HG03521 (cell line): Measurements from ENCODE around the gene DUSP5.

ENCODE experiments used
- ATAC-seq: cut with Tn5 transposase; IDR thresholded peaks from one replicate; pipeline ENCODE4 v1.9.1; 2021; ENCODE audit warnings: mild to moderate bottlenecking, moderate library complexity; ENCODE audit not compliant: unreplicated experiment

Gene DUSP5

DNA sequence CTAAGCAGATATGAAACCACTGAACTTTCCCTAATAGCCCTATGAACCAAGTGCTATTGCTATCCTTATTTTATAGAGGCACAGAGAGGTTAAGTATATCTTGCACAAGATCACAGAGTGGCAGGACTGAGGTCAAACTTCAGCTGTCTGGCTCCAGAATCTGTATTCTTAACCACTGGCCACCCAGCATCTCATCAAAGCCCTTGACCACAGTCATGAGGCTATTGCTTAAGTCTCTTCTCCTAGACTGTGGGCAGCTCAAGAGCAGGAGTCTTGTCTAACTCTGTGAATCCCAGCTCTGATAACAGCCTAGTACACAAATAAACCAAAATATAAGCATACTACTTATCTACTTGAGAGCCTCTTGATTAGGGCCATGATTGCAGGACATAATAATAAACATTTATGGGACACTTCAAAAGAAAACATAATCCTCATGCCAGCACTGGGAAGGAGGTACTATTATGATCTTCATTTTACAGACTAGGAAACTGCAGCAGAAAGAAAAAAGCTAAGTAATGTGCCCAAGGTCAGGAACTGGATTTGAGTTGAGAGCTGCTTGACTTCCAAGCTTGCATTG, 47.3 kb downstream of the DUSP5 start:
- ATAC-seq: no peak

DNA sequence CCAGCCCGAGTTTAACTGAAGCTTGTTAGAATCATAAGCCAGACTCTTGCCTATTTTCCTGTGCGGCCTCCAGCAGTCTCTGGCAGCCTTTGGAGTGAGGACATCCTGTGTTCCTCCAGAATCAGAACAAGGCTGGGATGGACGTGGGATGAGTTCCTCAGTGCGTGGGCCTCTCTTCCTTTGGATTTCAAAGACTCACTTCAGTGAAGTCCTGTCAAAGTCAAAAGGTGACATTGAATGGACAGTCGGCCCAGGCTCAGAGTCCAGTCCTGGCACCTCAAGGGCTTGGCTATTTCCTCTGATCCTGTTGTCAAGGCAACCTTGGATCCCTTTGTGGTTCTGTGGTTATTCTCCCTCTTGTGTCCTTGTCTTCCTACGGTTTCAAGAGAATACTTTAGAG, 48.4 kb downstream of the DUSP5 start:
- no peak for ATAC-seq

DNA sequence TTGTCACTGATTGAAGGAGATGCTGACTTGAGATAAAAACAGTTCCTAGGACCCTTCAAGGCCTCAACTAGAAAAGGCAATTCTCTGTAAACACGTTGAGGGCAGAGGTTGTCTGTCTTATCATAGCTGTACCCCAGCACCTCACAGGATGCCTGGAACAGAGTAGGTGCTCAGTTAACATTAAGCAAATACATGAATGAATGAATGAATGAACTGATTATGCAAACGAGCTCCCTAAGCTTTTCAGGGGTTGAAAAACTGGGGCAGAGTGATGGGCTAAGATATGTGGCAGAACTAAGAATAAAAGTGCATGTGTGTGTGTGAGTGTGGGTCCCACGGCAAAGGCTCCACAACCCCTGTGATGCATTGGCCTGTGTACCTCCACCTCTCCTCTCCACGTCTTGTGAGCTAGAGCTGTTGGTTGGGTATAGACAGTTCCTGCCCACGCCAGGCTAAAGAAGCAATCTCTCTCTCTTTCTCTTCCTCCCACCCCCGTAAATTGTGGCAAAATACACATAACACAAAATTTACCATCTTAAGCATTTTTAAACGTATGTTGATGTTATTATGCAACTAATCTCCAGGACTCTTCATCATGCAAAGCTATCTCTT, 48.9 kb downstream of the DUSP5 start:
- ATAC-seq: no peak

DNA sequence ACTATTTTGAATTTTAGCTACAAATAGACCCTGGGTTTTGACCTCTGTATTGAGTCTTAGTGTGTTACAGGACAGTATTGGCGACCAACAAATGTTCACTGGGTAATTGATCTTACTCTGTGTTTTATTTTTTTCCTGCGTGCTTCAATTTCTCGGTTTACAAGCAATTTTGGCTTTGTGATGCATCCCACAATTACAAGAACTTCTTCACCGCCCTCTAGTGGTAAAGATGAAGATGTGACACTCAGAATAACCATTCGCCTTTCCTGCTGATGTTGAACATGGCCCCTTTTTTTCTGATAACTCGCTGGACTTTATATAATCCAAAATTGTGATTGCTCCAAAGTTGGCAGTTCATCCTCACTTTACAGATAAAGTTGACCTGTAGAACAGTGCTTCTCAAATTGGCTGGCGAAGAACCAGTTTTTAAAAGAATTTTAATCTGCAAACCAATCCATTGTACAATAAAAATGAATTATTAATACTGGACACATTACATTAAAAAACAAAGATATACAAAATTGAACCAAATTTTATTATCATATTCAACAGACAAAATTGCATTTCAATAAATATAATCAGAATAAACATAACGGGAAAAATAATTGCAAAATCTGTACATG, 49.5 kb downstream of the DUSP5 start:
- ATAC-seq: no peak

DNA sequence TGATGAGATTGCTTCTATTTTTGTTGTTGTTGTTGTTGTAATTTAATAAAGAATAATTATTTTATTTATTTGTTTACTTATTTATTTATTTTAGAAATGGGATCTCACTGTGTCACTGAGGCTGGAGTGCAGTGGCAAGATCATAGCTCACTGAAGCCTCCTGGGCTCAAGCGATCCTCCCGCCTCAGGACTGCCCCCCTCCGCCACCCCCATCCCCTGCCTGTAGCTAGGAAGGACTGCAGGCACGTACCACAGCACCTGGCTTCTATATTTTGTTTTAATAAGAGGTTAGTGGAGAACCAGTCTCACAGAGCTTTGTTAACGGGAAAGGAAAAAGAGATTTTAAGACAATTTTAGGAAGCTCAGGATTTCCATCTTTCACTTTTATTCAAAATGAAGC, 50.3 kb downstream of the DUSP5 start:
- ATAC-seq: no peak

DNA sequence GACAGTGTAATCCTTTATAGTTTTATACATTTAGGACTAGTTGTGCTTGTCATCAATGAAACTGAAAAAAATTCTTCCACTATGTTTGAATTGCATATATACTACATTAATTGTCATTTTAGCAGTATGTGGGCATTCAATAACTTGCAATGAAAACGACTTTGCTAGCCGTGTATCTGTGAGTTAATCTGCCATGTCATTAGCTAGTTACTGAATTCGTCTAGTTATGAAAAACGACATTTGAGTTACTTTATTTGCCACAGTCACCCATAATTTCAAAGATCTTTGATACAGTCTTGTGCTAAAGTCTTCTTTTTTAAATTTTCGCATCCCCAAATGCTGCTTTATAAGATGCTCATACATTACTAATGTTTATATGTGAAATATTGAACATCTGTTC, 51.5 kb downstream of the DUSP5 start:
- ATAC-seq: no peak

DNA sequence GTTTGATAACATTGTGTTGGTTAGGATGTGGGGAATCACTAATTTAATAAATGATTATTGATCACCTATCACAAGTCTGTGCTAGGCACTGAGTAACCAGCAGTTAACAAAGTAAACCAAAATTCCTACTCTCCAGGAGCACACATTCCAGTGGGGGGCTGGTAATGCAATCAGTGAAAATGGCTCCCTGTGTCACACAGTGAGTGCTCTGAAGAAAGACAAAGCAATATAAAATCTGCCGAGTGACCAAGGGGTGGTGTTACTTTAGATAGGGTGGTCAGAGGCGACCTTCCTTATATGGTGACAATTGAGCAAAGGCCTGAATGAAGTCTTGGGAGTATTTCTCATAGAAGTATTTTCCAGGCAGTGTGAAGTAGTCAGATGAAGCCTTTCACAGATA, 56.2 kb downstream of the DUSP5 start:
- no peak for ATAC-seq

DNA sequence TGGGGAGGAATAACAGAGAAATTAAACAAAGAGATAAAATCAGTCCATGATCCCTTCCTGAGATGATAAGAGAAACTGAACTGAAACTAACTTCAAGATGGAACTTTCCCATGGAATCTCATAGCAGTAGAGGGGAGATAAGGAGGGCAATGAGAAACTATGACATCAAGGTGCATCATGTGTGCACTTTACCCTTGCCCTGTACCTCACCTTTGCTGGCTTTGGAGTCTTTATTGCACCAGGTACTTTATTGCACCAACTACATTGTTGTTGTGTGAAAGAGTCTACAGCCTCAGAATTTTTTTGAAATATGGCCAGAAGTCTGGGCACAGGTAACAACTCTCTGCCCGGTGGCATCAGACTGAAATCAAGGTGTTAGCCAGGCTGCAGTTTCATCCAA, 58.6 kb downstream of the DUSP5 start:
- no peak for ATAC-seq

DNA sequence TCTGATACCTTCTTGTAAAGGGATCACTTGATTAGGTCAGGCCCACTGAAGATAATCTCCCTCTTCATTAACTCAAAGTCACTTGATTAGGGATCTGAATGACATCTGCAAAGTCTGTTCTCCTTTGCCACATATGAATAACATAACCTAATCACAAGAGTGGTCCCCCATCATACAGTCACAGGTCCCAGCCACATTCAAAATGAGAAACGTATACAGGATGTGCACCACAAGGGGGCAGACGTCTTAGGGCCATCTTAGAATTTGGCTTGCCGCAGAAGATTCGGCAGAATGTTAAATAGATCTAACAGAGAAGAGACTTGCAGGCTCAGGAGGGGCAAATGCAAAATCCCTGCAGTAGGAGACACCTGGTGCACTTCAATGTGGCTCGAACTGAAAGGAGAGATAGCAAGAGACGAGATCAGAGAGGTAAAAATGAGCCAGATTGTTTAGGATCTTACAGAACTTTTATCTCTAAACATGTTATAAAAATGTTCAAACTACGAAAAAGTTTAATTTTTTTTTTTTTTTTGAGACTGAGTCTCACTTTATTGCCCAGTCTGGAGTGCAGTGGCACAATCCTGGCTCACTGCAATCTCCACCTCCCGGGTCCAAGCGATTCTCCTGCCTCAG, 59.4 kb downstream of the DUSP5 start:
- peak; percentile 69 for ATAC-seq

DNA sequence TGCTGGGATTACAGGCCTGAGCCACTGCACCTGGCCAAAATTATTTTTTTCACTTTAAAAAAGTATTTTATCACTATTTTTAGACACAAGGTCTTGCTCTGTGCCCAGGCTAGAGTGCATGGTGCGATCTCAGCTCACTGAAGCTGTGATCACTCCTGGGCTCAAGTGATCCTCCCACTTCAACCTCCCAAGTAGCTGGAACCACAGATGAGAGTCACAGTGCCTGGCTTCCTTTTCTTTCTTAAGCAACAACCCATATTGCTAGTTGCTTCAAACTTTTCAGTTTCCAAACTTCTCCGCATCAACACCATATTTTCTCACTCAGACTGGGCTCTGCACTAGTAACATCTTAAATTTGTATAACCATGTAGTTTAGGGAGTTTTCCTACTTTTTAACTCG, 60.3 kb downstream of the DUSP5 start:
- no peak for ATAC-seq

DNA sequence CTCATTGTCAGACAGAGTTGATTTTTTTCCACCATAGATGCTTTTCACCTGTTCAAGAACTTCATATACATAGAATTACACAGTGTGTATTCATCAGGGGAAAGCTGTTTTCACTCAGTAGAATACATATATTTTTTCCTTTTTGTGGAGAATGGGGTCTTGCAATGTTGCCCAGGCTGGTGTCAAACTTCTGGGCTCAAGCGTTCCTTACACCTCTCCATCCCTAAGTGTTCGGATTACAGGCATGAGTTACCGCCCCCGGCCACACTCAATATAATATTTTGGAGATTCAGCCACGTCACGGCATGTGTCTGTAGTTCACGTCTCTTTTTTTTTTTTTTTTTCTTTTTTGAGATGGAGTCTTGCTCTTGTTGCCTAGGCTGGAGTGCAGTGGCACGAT, 62.3 kb downstream of the DUSP5 start:
- no peak for ATAC-seq
